Measurements from ENCODE around the gene KIAA1217.

The KIAA1217 gene

GRCh38 chr10:24484771-24485170 is 275.8 kb downstream of the KIAA1217 start:
- no peak overlapping the region for H3K18ac ChIP-seq (ENCODE audit: low read length)
- no peak overlapping the region for H3K9ac ChIP-seq (ENCODE audit: low read depth, low read length, poor library complexity)
- H3K4me3 ChIP-seq (ENCODE audit: low read length in 2 of 2): no peak overlapping the region
- H3K14ac ChIP-seq (ENCODE audit: low read length): no peak overlapping the region
- no peaks in the 10 kb centered on the region for H3K9me3 ChIP-seq (replicated peaks in 1 of 2; ENCODE audit: control insufficient read depth in 2 of 2, insufficient read depth in 1 of 2, low read depth in 1 of 2, low read length in 2 of 2)
- no peak overlapping the region for H3K4me2 ChIP-seq (ENCODE audit: insufficient read depth, low read length, poor library complexity, severe bottlenecking)
- no peak overlapping the region for H3K23ac ChIP-seq (ENCODE audit: low read depth, low read length, poor library complexity)
- H3K4ac ChIP-seq (ENCODE audit: low read length): no peak overlapping the region
- WGBS, 2 donors (ENCODE audit: extremely low coverage in 2 of 2, insufficient read length in 2 of 2, insufficient replicate concordance in 1 of 2): no CpG with 5 or more reads among the region's 3 CpGs
- H3K79me1 ChIP-seq (ENCODE audit: low read depth, low read length): no peaks in the 10 kb centered on the region
- no peak overlapping the region for H4K91ac ChIP-seq (ENCODE audit: low read depth, low read length, poor library complexity)
- H2BK15ac ChIP-seq (ENCODE audit: low read length): no peak overlapping the region
- no peak overlapping the region for H2AFZ ChIP-seq (ENCODE audit: low read length)
- H4K8ac ChIP-seq (ENCODE audit: low read depth, low read length): no peak overlapping the region
- H3K4me1 ChIP-seq (ENCODE audit: control insufficient read depth in 2 of 2, insufficient read depth in 1 of 2, low read depth in 1 of 2, low read length in 2 of 2): peaks cover 0 to 3% of the 10 kb centered on the region in 2 donors
- H2BK12ac ChIP-seq (ENCODE audit: low read length): no peak overlapping the region
- H2BK120ac ChIP-seq (ENCODE audit: low read depth, low read length): no peak overlapping the region
- H2BK5ac ChIP-seq (ENCODE audit: low read length): no peak overlapping the region
- H2AK5ac ChIP-seq (ENCODE audit: low read depth, low read length): no peak overlapping the region
- no peak overlapping the region for H3K27ac ChIP-seq (replicated peaks; ENCODE audit: low read length)
- no peaks in the 10 kb centered on the region for H3K36me3 ChIP-seq (replicated peaks in 1 of 2; ENCODE audit: control insufficient read depth in 2 of 2, insufficient read depth in 2 of 2, low read length in 2 of 2)
- no peaks in the 10 kb centered on the region for H3K27me3 ChIP-seq (ENCODE audit: control insufficient read depth in 3 of 3, insufficient read depth in 3 of 3, low read depth in 1 of 3, low read length in 3 of 3)
- no peak for DNase-seq (ENCODE audit: low spot score)

GRCh38 chr10:24485304-24485703 is 276.4 kb downstream of the KIAA1217 start:
- Histone ChIP-seq H3K23ac (ENCODE audit: low read depth, low read length, poor library complexity) (no peak overlapping the region), H2BK120ac (ENCODE audit: low read depth, low read length) (no peak overlapping the region), H3K14ac (ENCODE audit: low read length) (no peak overlapping the region), H3K18ac (ENCODE audit: low read length) (no peak overlapping the region), H3K79me1 (ENCODE audit: low read depth, low read length) (no peaks in the 10 kb centered on the region), H2BK5ac (ENCODE audit: low read length) (no peak overlapping the region), H3K4me2 (ENCODE audit: insufficient read depth, low read length, poor library complexity, severe bottlenecking) (no peak overlapping the region), H3K9ac (ENCODE audit: low read depth, low read length, poor library complexity) (no peak overlapping the region), H3K4ac (ENCODE audit: low read length) (no peak overlapping the region), H3K4me1 (ENCODE audit: control insufficient read depth in 2 of 2, insufficient read depth in 1 of 2, low read depth in 1 of 2, low read length in 2 of 2) (peaks cover 0 to 3% of the 10 kb centered on the region in 2 donors), H3K27me3 (ENCODE audit: control insufficient read depth in 3 of 3, insufficient read depth in 3 of 3, low read depth in 1 of 3, low read length in 3 of 3) (no peaks in the 10 kb centered on the region), H3K9me3 (replicated peaks in 1 of 2; ENCODE audit: control insufficient read depth in 2 of 2, insufficient read depth in 1 of 2, low read depth in 1 of 2, low read length in 2 of 2) (no peaks in the 10 kb centered on the region), H3K36me3 (replicated peaks in 1 of 2; ENCODE audit: control insufficient read depth in 2 of 2, insufficient read depth in 2 of 2, low read length in 2 of 2) (no peaks in the 10 kb centered on the region), H3K4me3 (ENCODE audit: low read length in 2 of 2) (no peak overlapping the region), H4K8ac (ENCODE audit: low read depth, low read length) (no peak overlapping the region), H2AFZ (ENCODE audit: low read length) (no peak overlapping the region), H2BK12ac (ENCODE audit: low read length) (no peak overlapping the region), H2AK5ac (ENCODE audit: low read depth, low read length) (no peak overlapping the region), H3K27ac (replicated peaks; ENCODE audit: low read length) (no peak overlapping the region), H4K91ac (ENCODE audit: low read depth, low read length, poor library complexity) (no peak overlapping the region), H2BK15ac (ENCODE audit: low read length) (no peak overlapping the region)
- WGBS, 2 donors (ENCODE audit: extremely low coverage in 2 of 2, insufficient read length in 2 of 2, insufficient replicate concordance in 1 of 2): no CpG with 5 or more reads among the region's 5 CpGs
- no peak for DNase-seq (ENCODE audit: low spot score)

GRCh38 chr10:24488631-24489030 is 279.7 kb downstream of the KIAA1217 start:
- Histone ChIP-seq H3K4me1 (ENCODE audit: control insufficient read depth in 2 of 2, insufficient read depth in 1 of 2, low read depth in 1 of 2, low read length in 2 of 2) (peaks cover 0 to under 1% of the 10 kb centered on the region in 2 donors), H3K14ac (ENCODE audit: low read length) (no peak overlapping the region), H2BK12ac (ENCODE audit: low read length) (no peak overlapping the region), H3K4me3 (ENCODE audit: low read length in 2 of 2) (no peak overlapping the region), H3K36me3 (replicated peaks in 1 of 2; ENCODE audit: control insufficient read depth in 2 of 2, insufficient read depth in 2 of 2, low read length in 2 of 2) (no peaks in the 10 kb centered on the region), H3K27ac (replicated peaks; ENCODE audit: low read length) (no peak overlapping the region), H3K9ac (ENCODE audit: low read depth, low read length, poor library complexity) (no peak overlapping the region), H3K9me3 (replicated peaks in 1 of 2; ENCODE audit: control insufficient read depth in 2 of 2, insufficient read depth in 1 of 2, low read depth in 1 of 2, low read length in 2 of 2) (no peaks in the 10 kb centered on the region), H3K18ac (ENCODE audit: low read length) (no peak overlapping the region), H3K4ac (ENCODE audit: low read length) (no peak overlapping the region), H4K91ac (ENCODE audit: low read depth, low read length, poor library complexity) (no peak overlapping the region), H3K79me1 (ENCODE audit: low read depth, low read length) (no peaks in the 10 kb centered on the region), H3K23ac (ENCODE audit: low read depth, low read length, poor library complexity) (no peak overlapping the region), H2BK5ac (ENCODE audit: low read length) (no peak overlapping the region), H3K4me2 (ENCODE audit: insufficient read depth, low read length, poor library complexity, severe bottlenecking) (no peak overlapping the region), H2AK5ac (ENCODE audit: low read depth, low read length) (no peak overlapping the region), H2BK120ac (ENCODE audit: low read depth, low read length) (no peak overlapping the region), H4K8ac (ENCODE audit: low read depth, low read length) (no peak overlapping the region), H2BK15ac (ENCODE audit: low read length) (no peak overlapping the region), H3K27me3 (ENCODE audit: control insufficient read depth in 3 of 3, insufficient read depth in 3 of 3, low read depth in 1 of 3, low read length in 3 of 3) (no peaks in the 10 kb centered on the region), H2AFZ (ENCODE audit: low read length) (no peak overlapping the region)
- no CpG with 5 or more reads among the region's 5 CpGs for WGBS, 2 donors (ENCODE audit: extremely low coverage in 2 of 2, insufficient read length in 2 of 2, insufficient replicate concordance in 1 of 2)
- no peak for DNase-seq (ENCODE audit: low spot score)

GRCh38 chr10:24493165-24493564 is 284.2 kb downstream of the KIAA1217 start:
- H4K8ac ChIP-seq (ENCODE audit: low read depth, low read length): no peak overlapping the region
- no peak overlapping the region for H2BK15ac ChIP-seq (ENCODE audit: low read length)
- no peak overlapping the region for H2BK120ac ChIP-seq (ENCODE audit: low read depth, low read length)
- H2BK5ac ChIP-seq (ENCODE audit: low read length): no peak overlapping the region
- no peak overlapping the region for H2AFZ ChIP-seq (ENCODE audit: low read length)
- no peaks in the 10 kb centered on the region for H3K27me3 ChIP-seq (ENCODE audit: control insufficient read depth in 3 of 3, insufficient read depth in 3 of 3, low read depth in 1 of 3, low read length in 3 of 3)
- H3K27ac ChIP-seq (replicated peaks; ENCODE audit: low read length): no peak overlapping the region
- H3K4me2 ChIP-seq (ENCODE audit: insufficient read depth, low read length, poor library complexity, severe bottlenecking): no peak overlapping the region
- no peaks in the 10 kb centered on the region for H3K79me1 ChIP-seq (ENCODE audit: low read depth, low read length)
- H3K14ac ChIP-seq (ENCODE audit: low read length): no peak overlapping the region
- no CpG with 5 or more reads among the region's 4 CpGs for WGBS, 2 donors (ENCODE audit: extremely low coverage in 2 of 2, insufficient read length in 2 of 2, insufficient replicate concordance in 1 of 2)
- H3K4ac ChIP-seq (ENCODE audit: low read length): no peak overlapping the region
- no peak overlapping the region for H4K91ac ChIP-seq (ENCODE audit: low read depth, low read length, poor library complexity)
- no peak overlapping the region for H3K23ac ChIP-seq (ENCODE audit: low read depth, low read length, poor library complexity)
- no peak overlapping the region for H2AK5ac ChIP-seq (ENCODE audit: low read depth, low read length)
- H3K9me3 ChIP-seq (replicated peaks in 1 of 2; ENCODE audit: control insufficient read depth in 2 of 2, insufficient read depth in 1 of 2, low read depth in 1 of 2, low read length in 2 of 2): no peaks in the 10 kb centered on the region
- no peak overlapping the region for H2BK12ac ChIP-seq (ENCODE audit: low read length)
- no peaks in the 10 kb centered on the region for H3K4me1 ChIP-seq (ENCODE audit: control insufficient read depth in 2 of 2, insufficient read depth in 1 of 2, low read depth in 1 of 2, low read length in 2 of 2)
- H3K36me3 ChIP-seq (replicated peaks in 1 of 2; ENCODE audit: control insufficient read depth in 2 of 2, insufficient read depth in 2 of 2, low read length in 2 of 2): no peaks in the 10 kb centered on the region
- no peak for DNase-seq (ENCODE audit: low spot score)
- no peak overlapping the region for H3K18ac ChIP-seq (ENCODE audit: low read length)
- no peak overlapping the region for H3K4me3 ChIP-seq (ENCODE audit: low read length in 2 of 2)
- H3K9ac ChIP-seq (ENCODE audit: low read depth, low read length, poor library complexity): no peak overlapping the region

Measured in neuronal stem cell (in vitro differentiated cells).